Activated T-helper 17 cell treated with anti-CD3 and anti-CD28 coated beads, Interleukin-2, amount 50 U/mL, for 72 hours (primary cell): ENCODE measurements around the gene AMN1. TPM values are rescaled to one million over a fixed set of nuclear protein-coding genes. Genes with fewer than 3 reads are reported as not detected.

Experiments
- ATAC-seq: fragments of 150-1000 bp; cut with Tn5 transposase; replicated peaks from 2 replicates; pipeline ENCODE4 v1.10.0; 2021; ENCODE audit warnings: mild to moderate bottlenecking, moderate library complexity
- H3K27ac Mint-ChIP-seq: one replicate; pipeline ENCODE4 v1.8.0; 2022; ENCODE audit warnings: mixed read lengths
- H3K27me3 Mint-ChIP-seq: one replicate; pipeline ENCODE4 v1.8.0; 2022; ENCODE audit warnings: mixed read lengths
- H3K36me3 Mint-ChIP-seq: one replicate; pipeline ENCODE4 v1.8.0; 2022; ENCODE audit warnings: low read depth, mild to moderate bottlenecking, mixed read lengths
- H3K4me1 Mint-ChIP-seq: one replicate; pipeline ENCODE4 v1.8.0; 2022; ENCODE audit warnings: mixed read lengths
- H3K4me3 Mint-ChIP-seq: one replicate; pipeline ENCODE4 v1.8.0; 2022; ENCODE audit warnings: mild to moderate bottlenecking, mixed read lengths
- H3K9me3 Mint-ChIP-seq: one replicate; pipeline ENCODE4 v1.8.0; 2022; ENCODE audit warnings: mixed read lengths
- total RNA-seq, 2 donors: library from RNA; stranded (reverse); gene quantifications; one replicate each; pipeline ENCODE4 v1.2.3, GENCODE V29; 2022

AMN1 gene
- total RNA-seq, 2 donors from 2014 or later, result 5.7 to 7.7 TPM

DNA sequence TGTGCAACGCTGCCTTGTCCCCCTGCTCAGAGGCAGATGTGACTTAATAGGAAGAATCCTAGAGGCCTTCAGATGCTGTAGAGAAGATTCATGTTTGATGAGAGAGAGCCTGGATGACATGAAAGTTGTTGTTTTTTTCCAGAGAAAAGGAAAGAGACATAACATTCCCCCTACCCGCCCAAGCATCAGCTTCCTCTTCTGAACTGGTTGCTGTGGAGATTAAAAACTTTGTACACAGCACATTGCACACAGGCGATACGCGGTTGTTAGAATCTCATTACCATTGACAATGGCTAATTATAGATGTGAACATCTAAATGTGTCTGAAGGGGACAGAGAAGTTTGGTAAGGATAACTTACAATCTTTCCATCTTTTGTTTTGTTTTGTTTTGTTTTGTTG lies 82.9 kb downstream of the AMN1 start:
- Mint-ChIP-seq H3K27me3 (no peaks in the 10 kb centered on the region), H3K4me1 (no peaks in the 10 kb centered on the region), H3K9me3 (no peaks in the 10 kb centered on the region), H3K36me3 (no peaks in the 10 kb centered on the region), H3K27ac (no peak overlapping the region), H3K4me3 (no peak overlapping the region)
- ATAC-seq, result no peak

DNA sequence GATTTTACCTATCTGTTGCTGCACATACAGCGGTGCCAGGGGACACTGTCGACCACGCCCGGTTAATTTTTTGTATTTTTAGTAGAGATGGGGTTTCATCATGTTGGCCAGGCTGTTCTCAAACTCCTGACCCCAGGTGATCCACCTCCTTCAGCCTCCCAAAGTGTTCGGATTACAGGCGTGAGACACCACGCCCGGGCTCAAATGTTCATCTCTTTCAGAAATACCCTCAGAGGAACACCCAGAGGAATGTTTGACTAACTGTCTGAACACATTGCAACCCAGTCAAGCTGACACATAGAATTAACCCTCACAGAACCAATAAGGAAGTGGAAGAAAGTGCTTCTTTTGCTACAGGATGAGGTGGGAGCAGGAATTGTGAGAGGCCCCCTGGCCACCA lies 84.3 kb downstream of the AMN1 start:
- no peaks in the 10 kb centered on the region for H3K27me3 Mint-ChIP-seq

DNA sequence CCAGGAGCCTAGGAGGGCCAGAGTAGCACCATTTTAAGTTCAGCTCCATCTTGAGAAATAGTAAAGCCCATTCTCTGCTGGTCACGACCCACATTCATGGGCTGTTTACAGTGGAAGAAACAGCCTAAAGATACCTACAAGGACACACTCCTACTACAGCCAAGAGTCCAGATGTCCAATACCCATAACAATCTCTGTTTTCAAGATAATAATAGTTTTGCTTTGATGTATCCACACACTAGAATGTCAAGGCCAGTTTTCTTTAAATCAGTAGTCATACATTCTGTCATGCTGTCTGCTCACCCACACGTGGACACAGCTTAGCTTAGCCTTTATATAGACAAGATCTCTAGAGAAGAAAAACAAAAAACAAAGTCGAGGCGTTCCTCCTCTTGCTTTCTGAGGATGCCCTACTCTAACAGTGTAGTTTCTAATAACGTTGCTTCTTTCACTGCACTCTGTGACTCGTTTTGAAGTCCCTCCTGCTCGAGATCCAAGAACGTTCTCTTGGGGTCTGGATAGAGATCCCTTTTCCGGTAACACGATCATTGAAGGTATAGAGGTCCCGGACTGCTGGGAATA lies 87.2 kb downstream of the AMN1 start:
- no peaks in the 10 kb centered on the region for H3K9me3 Mint-ChIP-seq
- no peaks in the 10 kb centered on the region for H3K27me3 Mint-ChIP-seq
- no peaks in the 10 kb centered on the region for H3K36me3 Mint-ChIP-seq
- no peaks in the 10 kb centered on the region for H3K4me1 Mint-ChIP-seq
- H3K4me3 Mint-ChIP-seq, result no peak overlapping the region
- ATAC-seq, result no peak
- H3K27ac Mint-ChIP-seq, result no peak overlapping the region

More for the DNA sequence above, 84.3 kb downstream of the AMN1 start:
- Mint-ChIP-seq H3K4me3 (no peak overlapping the region), H3K4me1 (no peaks in the 10 kb centered on the region), H3K27ac (no peak overlapping the region), H3K36me3 (no peaks in the 10 kb centered on the region), H3K9me3 (no peaks in the 10 kb centered on the region)
- ATAC-seq, result no peak

DNA sequence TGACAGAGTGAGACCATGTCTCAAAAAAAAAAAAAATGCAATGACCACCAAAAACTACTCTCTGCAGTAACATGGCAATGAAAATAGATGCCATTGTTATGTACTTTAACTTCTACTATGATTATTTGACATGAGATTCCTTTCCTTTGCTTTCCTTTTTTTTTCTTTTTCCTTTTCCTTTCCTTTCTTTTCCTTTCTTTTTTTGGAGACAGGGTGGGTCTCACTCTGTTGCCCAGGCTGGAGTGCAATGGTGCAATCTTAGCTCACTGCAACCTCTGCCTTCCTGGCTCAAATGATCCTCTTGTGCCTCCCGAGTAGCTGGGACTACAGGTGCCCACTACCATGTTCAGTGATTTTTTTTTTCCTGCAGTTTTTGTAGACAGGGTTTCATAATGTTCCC lies 94.2 kb downstream of the AMN1 start:
- Mint-ChIP-seq H3K36me3 (no peaks in the 10 kb centered on the region), H3K4me1 (no peaks in the 10 kb centered on the region), H3K27me3 (no peaks in the 10 kb centered on the region), H3K27ac (no peak overlapping the region), H3K4me3 (no peak overlapping the region), H3K9me3 (no peaks in the 10 kb centered on the region)
- ATAC-seq, result no peak

DNA sequence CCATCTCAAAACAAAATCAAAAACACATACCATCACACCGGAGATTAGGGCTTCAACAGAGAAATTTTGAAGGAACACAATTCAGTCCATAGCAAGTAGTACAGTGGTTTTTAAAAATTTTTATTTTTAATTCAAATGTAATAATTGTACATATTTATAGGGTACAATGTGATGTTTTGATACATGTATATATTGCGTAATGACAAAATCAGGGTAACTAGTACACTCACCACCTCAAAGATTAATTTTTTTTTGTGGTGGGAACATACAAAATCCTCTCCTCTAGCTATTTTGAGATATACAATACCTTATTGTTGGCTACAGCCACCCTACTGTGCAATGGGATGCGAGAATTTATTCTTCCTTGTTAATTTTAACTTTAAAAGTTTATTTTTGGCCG lies 95.4 kb downstream of the AMN1 start:
- no peaks in the 10 kb centered on the region for H3K27me3 Mint-ChIP-seq
- H3K9me3 Mint-ChIP-seq, result no peaks in the 10 kb centered on the region
- no peak overlapping the region for H3K27ac Mint-ChIP-seq
- no peak overlapping the region for H3K4me3 Mint-ChIP-seq
- no peaks in the 10 kb centered on the region for H3K36me3 Mint-ChIP-seq
- no peak for ATAC-seq
- H3K4me1 Mint-ChIP-seq, result no peaks in the 10 kb centered on the region

DNA sequence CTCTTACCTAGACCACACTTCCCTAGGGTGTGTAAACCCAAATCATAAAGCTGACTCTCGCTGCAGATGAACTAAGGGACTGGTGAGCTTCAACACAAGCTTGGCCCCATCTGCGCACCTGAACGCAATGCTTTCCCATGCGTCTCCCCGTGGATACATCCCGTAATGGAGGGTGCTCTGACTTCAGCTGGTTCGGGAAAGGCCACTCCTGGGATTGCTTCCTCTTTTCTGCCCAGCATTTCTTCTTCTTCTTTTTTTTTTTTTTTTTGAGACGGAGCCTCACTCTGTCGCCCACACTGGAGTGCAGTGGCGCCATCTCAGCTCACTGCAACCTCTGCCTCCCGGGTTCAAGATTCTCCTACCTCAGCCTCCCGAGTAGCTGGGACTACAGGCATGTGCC lies 97.0 kb downstream of the AMN1 start:
- no peaks in the 10 kb centered on the region for H3K4me1 Mint-ChIP-seq
- H3K27ac Mint-ChIP-seq, result no peak overlapping the region
- ATAC-seq, result no peak
- H3K4me3 Mint-ChIP-seq, result no peak overlapping the region
- H3K9me3 Mint-ChIP-seq, result no peaks in the 10 kb centered on the region
- no peaks in the 10 kb centered on the region for H3K36me3 Mint-ChIP-seq
- peaks cover under 1% of the 10 kb centered on the region for H3K27me3 Mint-ChIP-seq

DNA sequence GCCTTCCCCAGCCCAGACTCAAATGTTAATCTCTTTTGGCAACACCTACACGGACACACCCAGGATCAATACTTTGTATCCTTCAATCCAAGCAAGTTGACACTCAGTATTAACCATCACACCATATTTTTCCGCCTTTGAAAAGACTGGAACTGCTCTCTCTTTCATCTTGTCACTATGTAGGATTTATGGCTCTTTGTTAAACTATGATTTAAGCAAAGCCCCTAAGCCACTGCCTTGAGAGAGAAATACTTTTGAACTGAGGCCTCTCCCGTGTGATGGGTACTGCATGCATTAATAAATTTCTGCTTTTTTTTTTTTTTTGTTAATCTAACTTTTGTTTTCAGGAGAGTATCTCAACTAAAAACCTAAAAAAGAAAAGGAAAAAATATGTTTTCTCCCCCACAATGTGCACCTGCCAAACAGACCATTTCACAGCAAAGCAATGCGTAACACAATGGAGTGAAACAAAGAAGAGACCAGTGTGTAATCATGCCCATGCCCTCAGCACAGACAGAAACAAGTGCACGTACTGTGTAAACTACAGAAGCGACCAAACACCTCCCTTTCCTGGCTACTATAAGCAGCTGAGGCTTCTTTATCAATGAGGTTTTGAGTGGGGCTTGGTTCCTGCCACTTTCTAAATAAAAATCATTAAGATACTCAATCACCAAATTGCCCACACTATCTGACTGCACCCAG lies 97.6 kb downstream of the AMN1 start:
- H3K4me1 Mint-ChIP-seq, result no peaks in the 10 kb centered on the region
- peaks cover 6% of the 10 kb centered on the region for H3K27me3 Mint-ChIP-seq
- no peaks in the 10 kb centered on the region for H3K36me3 Mint-ChIP-seq
- H3K27ac Mint-ChIP-seq, result no peak overlapping the region
- no peak overlapping the region for H3K4me3 Mint-ChIP-seq
- H3K9me3 Mint-ChIP-seq, result peaks cover under 1% of the 10 kb centered on the region
- ATAC-seq, result no peak

DNA sequence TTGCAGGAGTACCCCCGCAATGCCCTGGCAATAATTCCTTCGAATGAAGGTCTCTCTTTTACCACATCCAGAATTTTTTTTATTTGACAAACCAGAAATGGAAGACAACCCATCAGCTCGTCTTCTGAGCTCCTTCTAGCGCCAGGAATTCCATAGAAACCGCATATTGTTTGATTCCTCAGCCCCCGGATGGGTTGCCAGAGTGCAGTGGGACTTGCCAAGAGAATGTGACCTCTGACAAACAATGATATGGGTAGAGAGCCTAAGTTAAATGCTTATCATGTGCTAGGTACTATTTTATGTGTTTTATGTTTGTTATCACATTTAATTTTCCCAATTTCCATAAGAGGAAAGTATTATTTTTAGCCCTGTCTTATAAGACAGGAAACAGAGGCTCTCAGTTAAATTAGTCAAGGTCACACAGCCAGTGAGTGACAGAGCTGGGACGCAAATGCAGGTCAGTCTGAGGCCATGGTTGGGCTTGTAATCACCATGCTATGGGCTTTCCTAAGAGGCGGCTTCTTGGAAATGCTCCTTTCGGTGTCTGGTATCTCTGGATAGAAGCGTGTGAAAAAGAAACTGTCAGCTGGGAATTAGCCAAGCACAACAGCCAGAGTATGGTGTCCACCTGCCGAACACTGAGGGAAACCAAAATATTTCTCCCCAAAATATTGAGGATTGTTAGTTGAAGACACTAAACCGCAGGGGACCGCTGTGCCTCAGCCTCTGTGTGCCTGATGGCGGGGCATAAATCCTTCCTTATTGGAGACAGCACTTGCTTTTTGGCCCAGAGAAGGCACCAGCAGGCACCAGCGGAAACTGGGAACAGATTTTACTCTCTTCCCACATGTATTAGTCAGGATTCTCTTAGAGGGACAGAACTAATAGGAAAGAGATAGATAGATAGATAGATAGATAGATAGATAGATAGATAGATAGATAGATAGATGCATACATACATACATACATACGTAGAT lies 98.8 kb downstream of the AMN1 start:
- Mint-ChIP-seq H3K4me1 (no peaks in the 10 kb centered on the region), H3K36me3 (no peaks in the 10 kb centered on the region), H3K9me3 (peaks cover 3% of the 10 kb centered on the region), H3K27me3 (peaks cover 8% of the 10 kb centered on the region), H3K4me3 (no peak overlapping the region), H3K27ac (no peak overlapping the region)
- no peak for ATAC-seq

DNA sequence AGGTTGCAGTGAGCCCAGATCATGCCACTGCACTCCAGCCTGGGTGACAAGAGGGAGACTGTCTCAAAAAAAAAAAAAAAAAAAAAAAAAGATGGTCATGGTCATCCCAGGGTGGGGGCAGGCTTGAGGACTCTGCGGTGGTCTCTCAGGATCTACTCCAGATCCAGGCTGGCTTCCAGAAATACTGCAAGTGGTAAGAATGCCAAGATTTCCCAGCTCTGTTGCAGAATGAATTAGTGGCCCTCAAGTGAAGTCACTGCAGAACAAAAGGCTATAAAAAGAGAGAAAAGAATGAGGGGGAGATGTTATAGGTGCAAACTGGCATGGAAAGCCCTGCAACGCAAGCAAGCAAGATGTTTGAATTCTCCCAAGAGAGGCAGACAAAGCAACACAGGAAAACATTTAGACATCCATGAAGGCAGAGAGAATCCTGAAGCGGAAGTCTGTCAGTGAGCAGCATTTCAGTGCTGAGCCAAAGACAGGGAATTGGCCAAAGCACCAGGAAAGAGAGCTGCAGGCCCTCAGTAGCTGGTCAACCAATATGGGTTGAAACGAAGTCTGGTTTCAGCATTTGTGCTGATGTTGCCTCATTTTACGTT lies 101.3 kb downstream of the AMN1 start:
- peaks cover 8% of the 10 kb centered on the region for H3K27me3 Mint-ChIP-seq
- ATAC-seq, result no peak
- no peaks in the 10 kb centered on the region for H3K36me3 Mint-ChIP-seq
- H3K9me3 Mint-ChIP-seq, result peaks cover 3% of the 10 kb centered on the region
- no peaks in the 10 kb centered on the region for H3K4me1 Mint-ChIP-seq
- no peak overlapping the region for H3K4me3 Mint-ChIP-seq
- H3K27ac Mint-ChIP-seq, result no peak overlapping the region

DNA sequence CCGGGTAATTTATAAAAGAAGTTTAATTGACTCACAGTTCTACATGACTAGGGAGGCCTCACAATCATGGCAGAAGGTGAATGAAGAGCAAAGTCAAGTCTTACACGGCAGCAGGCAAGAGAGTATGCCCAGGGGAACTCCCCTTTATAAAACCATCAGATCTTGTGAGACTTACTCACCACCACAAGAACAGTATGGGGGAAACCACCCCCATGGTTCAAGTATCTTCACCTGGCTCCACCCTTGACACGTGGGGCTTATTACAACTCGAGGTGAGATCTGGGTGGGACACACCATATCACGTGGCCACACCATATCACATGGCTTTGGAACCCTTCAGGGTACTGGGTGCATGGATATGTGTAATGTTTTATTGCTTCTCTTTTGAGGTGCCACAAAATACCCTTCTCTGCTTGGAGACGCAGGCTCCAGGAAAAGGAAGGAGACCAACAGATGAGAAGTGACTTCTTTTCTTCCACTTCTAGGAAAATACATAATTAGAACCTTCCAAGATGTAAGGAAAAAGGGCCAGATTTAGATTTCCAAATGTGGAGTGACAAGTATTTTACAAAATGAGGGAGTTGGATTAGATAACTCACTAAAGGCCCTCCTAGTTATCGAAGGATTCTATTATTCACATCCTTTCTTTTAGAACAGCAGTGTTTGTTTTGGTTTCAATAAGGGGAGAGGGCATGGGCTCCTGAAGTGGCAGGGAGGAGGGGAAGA lies 102.4 kb downstream of the AMN1 start:
- peaks cover 3% of the 10 kb centered on the region for H3K9me3 Mint-ChIP-seq
- no peaks in the 10 kb centered on the region for H3K36me3 Mint-ChIP-seq
- no peak overlapping the region for H3K27ac Mint-ChIP-seq
- ATAC-seq, result peak; percentile 84
- no peak overlapping the region for H3K4me3 Mint-ChIP-seq
- no peaks in the 10 kb centered on the region for H3K4me1 Mint-ChIP-seq
- peaks cover 11% of the 10 kb centered on the region for H3K27me3 Mint-ChIP-seq

DNA sequence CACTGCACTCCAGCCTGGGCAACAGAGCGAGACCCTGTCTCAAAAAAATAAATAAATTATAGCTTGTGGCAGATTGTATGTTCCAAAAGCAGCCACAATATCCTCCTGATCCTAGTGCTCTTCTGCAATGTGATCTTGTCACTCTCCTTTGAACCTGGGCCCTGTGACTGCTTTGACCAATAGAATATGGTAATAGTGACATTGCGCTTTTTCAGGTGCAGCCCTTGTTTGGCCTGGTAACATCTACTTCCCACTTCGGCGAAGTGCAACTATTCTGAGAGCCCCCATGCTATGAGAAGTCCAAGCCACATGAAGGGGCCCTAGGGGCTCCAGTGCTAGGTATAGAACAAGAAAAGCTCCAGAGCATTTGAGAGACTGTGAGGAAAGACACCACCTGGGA lies 106.8 kb downstream of the AMN1 start:
- Mint-ChIP-seq H3K9me3 (peaks cover 3% of the 10 kb centered on the region), H3K4me3 (no peak overlapping the region), H3K27ac (no peak overlapping the region), H3K4me1 (no peaks in the 10 kb centered on the region), H3K27me3 (peaks cover 13% of the 10 kb centered on the region), H3K36me3 (no peaks in the 10 kb centered on the region)
- no peak for ATAC-seq
